ENCODE data around the gene AK4. TPM values are rescaled to one million over a fixed set of nuclear protein-coding genes. Genes with fewer than 3 reads are reported as not detected.
"Not testable (repeated sequence)": the region's sequence is repeated elsewhere in the genome, so short reads cannot be mapped to it uniquely, and the experiment has no call there.

AK4 gene
- polyA plus RNA-seq, 1 donor (not counting 4 experiments of a cell fraction or from before 2014, with no cell fraction given) = 90.0 TPM

DNA sequence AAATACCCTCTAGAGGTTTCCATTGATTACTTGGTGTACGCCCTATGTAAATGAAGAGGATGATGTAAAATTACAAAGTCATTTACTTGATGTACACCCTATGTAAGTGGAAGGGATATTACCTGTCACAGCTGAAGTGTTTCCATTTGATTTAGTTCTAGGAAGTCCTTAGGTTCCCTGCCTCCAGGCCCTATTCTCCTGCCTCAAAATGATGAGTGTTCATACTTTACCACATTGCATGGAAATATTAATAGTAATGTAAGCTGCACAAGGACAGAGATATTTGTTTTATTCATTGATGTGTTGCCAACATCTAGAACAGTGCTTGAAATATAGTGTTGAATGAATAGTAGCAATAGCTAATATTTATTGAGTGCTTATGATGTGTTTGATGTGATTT lies 9.5 kb upstream of the AK4 start:
- dilution Hi-C loops (cut with MboI; ENCODE audit: extremely low pct_ligation_motif_present, low sequenced_read_pairs) = no loop called here
- no peak for TF ChIP-seq EZH2 (IDR thresholded peaks at IDR 0.05; ENCODE audit: low read length)
- TF ChIP-seq, protein P1, sequence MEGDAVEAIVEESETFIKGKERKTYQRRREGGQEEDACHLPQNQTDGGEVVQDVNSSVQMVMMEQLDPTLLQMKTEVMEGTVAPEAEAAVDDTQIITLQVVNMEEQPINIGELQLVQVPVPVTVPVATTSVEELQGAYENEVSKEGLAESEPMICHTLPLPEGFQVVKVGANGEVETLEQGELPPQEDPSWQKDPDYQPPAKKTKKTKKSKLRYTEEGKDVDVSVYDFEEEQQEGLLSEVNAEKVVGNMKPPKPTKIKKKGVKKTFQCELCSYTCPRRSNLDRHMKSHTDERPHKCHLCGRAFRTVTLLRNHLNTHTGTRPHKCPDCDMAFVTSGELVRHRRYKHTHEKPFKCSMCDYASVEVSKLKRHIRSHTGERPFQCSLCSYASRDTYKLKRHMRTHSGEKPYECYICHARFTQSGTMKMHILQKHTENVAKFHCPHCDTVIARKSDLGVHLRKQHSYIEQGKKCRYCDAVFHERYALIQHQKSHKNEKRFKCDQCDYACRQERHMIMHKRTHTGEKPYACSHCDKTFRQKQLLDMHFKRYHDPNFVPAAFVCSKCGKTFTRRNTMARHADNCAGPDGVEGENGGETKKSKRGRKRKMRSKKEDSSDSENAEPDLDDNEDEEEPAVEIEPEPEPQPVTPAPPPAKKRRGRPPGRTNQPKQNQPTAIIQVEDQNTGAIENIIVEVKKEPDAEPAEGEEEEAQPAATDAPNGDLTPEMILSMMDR (optimal IDR thresholded peaks at IDR 0.05 in 1 of 3, IDR thresholded peaks at IDR 0.05 in 1 of 3, conservative IDR thresholded peaks at IDR 0.05 in 1 of 3; ENCODE audit: extremely low read depth in 1 of 3, insufficient read depth in 2 of 3, low read length in 3 of 3) = no peak

DNA sequence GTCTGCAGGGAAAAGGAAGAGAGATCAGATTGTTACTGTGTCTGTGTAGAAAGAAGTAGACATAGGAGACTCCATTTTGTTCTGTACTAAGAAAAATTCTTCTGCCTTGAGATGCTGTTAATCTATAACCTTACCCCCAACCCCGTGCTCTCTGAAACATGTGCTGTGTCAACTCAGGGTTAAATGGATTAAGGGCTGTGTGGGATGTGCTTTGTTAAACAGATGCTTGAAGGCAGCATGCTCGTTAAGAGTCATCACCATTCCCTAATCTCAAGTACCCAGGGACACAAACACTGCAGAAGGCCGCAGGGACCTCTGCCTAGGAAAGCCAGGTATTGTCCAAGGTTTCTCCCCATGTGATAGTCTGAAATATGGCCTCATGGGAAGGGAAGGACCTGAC lies 8.2 kb upstream of the AK4 start:
- H3K4me1 ChIP-seq (ENCODE audit: control insufficient read depth, extremely low read depth, insufficient read depth, low read length); H3K4me2 ChIP-seq (ENCODE audit: control insufficient read depth, extremely low read depth, insufficient read depth, low read depth, low read length); H3K27me3 ChIP-seq (ENCODE audit: control insufficient read depth, extremely low read depth, insufficient read depth, low read length); H2AFZ ChIP-seq (ENCODE audit: control insufficient read depth, low read length); H3K9me3 ChIP-seq (ENCODE audit: control insufficient read depth, low read depth, low read length); H3K79me2 ChIP-seq (ENCODE audit: control insufficient read depth, insufficient read depth, low read length); H3K27ac ChIP-seq (ENCODE audit: control insufficient read depth, insufficient read depth, low read length); H3K4me3 ChIP-seq (ENCODE audit: control insufficient read depth in 2 of 3, extremely low read depth in 1 of 3, insufficient read depth in 2 of 3, low read depth in 1 of 3, low read length in 3 of 3); FAIRE-seq; H4K20me1 ChIP-seq (ENCODE audit: control insufficient read depth, extremely low read depth, insufficient read depth, low read length); H3K36me3 ChIP-seq (ENCODE audit: control insufficient read depth in 2 of 2, extremely low read depth in 1 of 2, insufficient read depth in 2 of 2, low read length in 2 of 2); H3K9me1 ChIP-seq (ENCODE audit: control insufficient read depth, extremely low read depth, insufficient read depth, low read length); H3K9ac ChIP-seq (ENCODE audit: control insufficient read depth, extremely low read depth, insufficient read depth, low read length); DNase-seq (ENCODE audit: low read depth, low spot score); dilution Hi-C loops (cut with MboI; ENCODE audit: extremely low pct_ligation_motif_present, low sequenced_read_pairs): not testable (repeated sequence)

More for the DNA sequence above, 9.5 kb upstream of the AK4 start:
- DNase-seq (ENCODE audit: low read depth, low spot score) (no peak), FAIRE-seq (no peak)
- no peak overlapping the region for H3K9ac ChIP-seq (ENCODE audit: control insufficient read depth, extremely low read depth, insufficient read depth, low read length)
- no peaks in the 10 kb centered on the region for H3K9me3 ChIP-seq (ENCODE audit: control insufficient read depth, low read depth, low read length)
- H3K4me1 ChIP-seq (ENCODE audit: control insufficient read depth, extremely low read depth, insufficient read depth, low read length) = peaks cover 9% of the 10 kb centered on the region
- no peaks in the 10 kb centered on the region for H3K27me3 ChIP-seq (ENCODE audit: control insufficient read depth, extremely low read depth, insufficient read depth, low read length)
- H3K79me2 ChIP-seq (ENCODE audit: control insufficient read depth, insufficient read depth, low read length) = no peaks in the 10 kb centered on the region
- H3K4me3 ChIP-seq (ENCODE audit: control insufficient read depth in 2 of 3, extremely low read depth in 1 of 3, insufficient read depth in 2 of 3, low read depth in 1 of 3, low read length in 3 of 3) = no peak overlapping the region
- no peak overlapping the region for H3K4me2 ChIP-seq (ENCODE audit: control insufficient read depth, extremely low read depth, insufficient read depth, low read depth, low read length)
- no peak overlapping the region for H2AFZ ChIP-seq (ENCODE audit: control insufficient read depth, low read length)
- no peaks in the 10 kb centered on the region for H3K36me3 ChIP-seq (ENCODE audit: control insufficient read depth in 2 of 2, extremely low read depth in 1 of 2, insufficient read depth in 2 of 2, low read length in 2 of 2)
- no peak overlapping the region for H3K27ac ChIP-seq (ENCODE audit: control insufficient read depth, insufficient read depth, low read length)
- no peaks in the 10 kb centered on the region for H4K20me1 ChIP-seq (ENCODE audit: control insufficient read depth, extremely low read depth, insufficient read depth, low read length)
- H3K9me1 ChIP-seq (ENCODE audit: control insufficient read depth, extremely low read depth, insufficient read depth, low read length) = no peaks in the 10 kb centered on the region

DNA sequence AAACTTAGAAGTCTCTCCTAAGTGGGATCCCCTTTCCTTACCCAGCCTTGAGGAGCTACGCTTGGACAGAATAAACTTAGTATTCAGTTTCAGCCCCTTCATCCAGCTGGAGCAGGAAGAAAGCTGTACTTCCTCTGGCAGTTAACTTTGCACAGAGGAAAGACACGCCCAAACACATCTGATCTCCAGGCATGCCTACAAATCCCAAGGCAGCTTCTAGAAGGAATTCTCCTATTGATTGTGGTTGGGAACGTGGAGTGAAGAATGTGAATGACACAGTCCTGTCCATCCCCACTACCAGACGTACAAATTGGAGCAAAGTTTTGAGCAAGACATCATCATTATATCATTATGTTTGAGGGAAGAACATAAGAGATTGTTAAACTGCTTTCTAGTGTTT lies 6.6 kb upstream of the AK4 start:
- FAIRE-seq = peak; percentile 96
- H3K79me2 ChIP-seq (ENCODE audit: control insufficient read depth, insufficient read depth, low read length) = no peaks in the 10 kb centered on the region
- H4K20me1 ChIP-seq (ENCODE audit: control insufficient read depth, extremely low read depth, insufficient read depth, low read length) = no peaks in the 10 kb centered on the region
- H3K27me3 ChIP-seq (ENCODE audit: control insufficient read depth, extremely low read depth, insufficient read depth, low read length) = no peaks in the 10 kb centered on the region
- peaks cover 9% of the 10 kb centered on the region for H3K4me1 ChIP-seq (ENCODE audit: control insufficient read depth, extremely low read depth, insufficient read depth, low read length)
- peak overlapping the region in 1 of 3 experiments; percentile 8 for H3K4me3 ChIP-seq (ENCODE audit: control insufficient read depth in 2 of 3, extremely low read depth in 1 of 3, insufficient read depth in 2 of 3, low read depth in 1 of 3, low read length in 3 of 3)
- H3K9me1 ChIP-seq (ENCODE audit: control insufficient read depth, extremely low read depth, insufficient read depth, low read length) = no peaks in the 10 kb centered on the region
- H3K27ac ChIP-seq (ENCODE audit: control insufficient read depth, insufficient read depth, low read length) = no peak overlapping the region
- no peaks in the 10 kb centered on the region for H3K36me3 ChIP-seq (ENCODE audit: control insufficient read depth in 2 of 2, extremely low read depth in 1 of 2, insufficient read depth in 2 of 2, low read length in 2 of 2)
- peak; percentile 53 for DNase-seq (ENCODE audit: low read depth, low spot score)
- H3K9ac ChIP-seq (ENCODE audit: control insufficient read depth, extremely low read depth, insufficient read depth, low read length) = no peak overlapping the region
- H2AFZ ChIP-seq (ENCODE audit: control insufficient read depth, low read length) = peak overlapping the region; percentile 60
- dilution Hi-C loops (cut with MboI; ENCODE audit: extremely low pct_ligation_motif_present, low sequenced_read_pairs) = no loop called here
- H3K4me2 ChIP-seq (ENCODE audit: control insufficient read depth, extremely low read depth, insufficient read depth, low read depth, low read length) = peak overlapping the region; percentile 52
- H3K9me3 ChIP-seq (ENCODE audit: control insufficient read depth, low read depth, low read length) = no peaks in the 10 kb centered on the region
- TF ChIP-seq, protein P1 (optimal IDR thresholded peaks at IDR 0.05 in 1 of 3, IDR thresholded peaks at IDR 0.05 in 1 of 3, conservative IDR thresholded peaks at IDR 0.05 in 1 of 3; ENCODE audit: extremely low read depth in 1 of 3, insufficient read depth in 2 of 3, low read length in 3 of 3) = no peak
- no peak for TF ChIP-seq EZH2 (IDR thresholded peaks at IDR 0.05; ENCODE audit: low read length)

Measured in keratinocyte (primary cell).